GM12878 (cell line): ENCODE measurements around the gene AMN1. TPM values are rescaled to one million over a fixed set of nuclear protein-coding genes. Genes with fewer than 3 reads are reported as not detected.

Experiments
- CBX5 ChIP-seq: sonication (generic); IDR thresholded peaks from 2 replicates; pipeline ENCODE4 v1.6.1; 2016; ENCODE audit warnings: low read depth, moderate library complexity, mild to moderate bottlenecking, inconsistent platforms
- E2F8 ChIP-seq: fragments of 450-650 bp; IDR thresholded peaks from 2 replicates; pipeline ENCODE4 v1.6.1; 2018; ENCODE audit warnings: mild to moderate bottlenecking, low read depth, moderate library complexity; ENCODE audit not compliant: partially characterized antibody
- ESRRA ChIP-seq: IDR thresholded peaks from 2 replicates; pipeline ENCODE4 v1.6.1; 2012; ENCODE audit warnings: mild to moderate bottlenecking, low read length, improper control_type of control experiment
- FOS ChIP-seq: IDR thresholded peaks from 3 replicates; pipeline ENCODE4 v1.6.1; 2011; ENCODE audit warnings: borderline replicate concordance; ENCODE audit not compliant: insufficient read length; ENCODE audit errors: extremely low read depth
- FOXM1 ChIP-seq: IDR thresholded peaks from 2 replicates; pipeline ENCODE4 v1.6.1; 2012; ENCODE audit warnings: low read depth, mild to moderate bottlenecking, inconsistent platforms, low read length, moderate library complexity
- IKZF1 ChIP-seq: fragments of 450-650 bp; conservative IDR thresholded peaks from 2 replicates; pipeline ENCODE4 v1.6.1; 2017; ENCODE audit warnings: antibody characterized with exemption, mild to moderate bottlenecking
- MXI1 ChIP-seq: fragments of 150-350 bp; IDR thresholded peaks from 2 replicates; pipeline ENCODE4 v1.6.1; 2011; ENCODE audit warnings: low read depth, mild to moderate bottlenecking, inconsistent platforms, low read length, improper control_type of control experiment
- NFXL1 ChIP-seq: fragments of 450-650 bp; IDR thresholded peaks from 2 replicates; pipeline ENCODE4 v1.6.1; 2017; ENCODE audit warnings: antibody characterized with exemption, mild to moderate bottlenecking, borderline replicate concordance
- NFYB ChIP-seq: IDR thresholded peaks from 2 replicates; pipeline ENCODE4 v1.6.1; 2011; ENCODE audit warnings: low read depth, mild to moderate bottlenecking, low read length, improper control_type of control experiment, moderate library complexity; ENCODE audit not compliant: insufficient read depth
- NR2C2 ChIP-seq: IDR thresholded peaks from 2 replicates; pipeline ENCODE4 v1.6.1; 2011; ENCODE audit warnings: borderline replicate concordance, low read depth; ENCODE audit not compliant: control insufficient read depth, insufficient read length
- NR2F1 ChIP-seq: fragments of 450-650 bp; conservative IDR thresholded peaks from 2 replicates; pipeline ENCODE4 v1.6.1; 2017; ENCODE audit warnings: mild to moderate bottlenecking
- PAX5 ChIP-seq: IDR thresholded peaks from 2 replicates; pipeline ENCODE4 v1.6.1; 2011; ENCODE audit warnings: low read depth, low read length, borderline replicate concordance
- PML ChIP-seq: IDR thresholded peaks from 2 replicates; pipeline ENCODE4 v1.6.1; 2012; ENCODE audit warnings: low read length, inconsistent platforms
- RBBP5 ChIP-seq: fragments of 200-600 bp; sonication (generic); conservative IDR thresholded peaks from 2 replicates; pipeline ENCODE4 v1.6.1; 2016
- RUNX3 ChIP-seq: IDR thresholded peaks from 2 replicates; pipeline ENCODE4 v1.6.1; 2012; ENCODE audit warnings: low read length, inconsistent platforms
- SREBF2 ChIP-seq: IDR thresholded peaks from 2 replicates; pipeline ENCODE4 v1.6.1; 2012; ENCODE audit warnings: mild to moderate bottlenecking, low read length
- YBX1 ChIP-seq: fragments of 450-650 bp; IDR thresholded peaks from 2 replicates; pipeline ENCODE4 v1.6.1; 2016; ENCODE audit warnings: antibody characterized with exemption
- YY1 ChIP-seq: IDR thresholded peaks from 2 replicates; pipeline ENCODE4 v1.6.1; 2011; ENCODE audit warnings: low read depth, mild to moderate bottlenecking, low read length
- ZNF24 ChIP-seq: fragments of 450-650 bp; IDR thresholded peaks from 2 replicates; pipeline ENCODE4 v1.6.1; 2017; ENCODE audit warnings: antibody characterized with exemption, mild to moderate bottlenecking
- ZNF622 ChIP-seq: fragments of 450-650 bp; IDR thresholded peaks from 2 replicates; pipeline ENCODE4 v1.6.1; 2017; ENCODE audit warnings: mild to moderate bottlenecking, inconsistent platforms
- polyA plus RNA-seq, 11 experiments: library from polyadenylated mRNA; depleted of rRNA in 4 of 11; unstranded in 6 of 11; stranded (reverse) in 5 of 11; fragments of >200 nt; fragmentation: Nextera tagmentation in 4 of 11; fragmentation: Illumina TruSeq in 1 of 11; extraction: Ambion mirVana in 4 of 11; extraction: Trizol in 1 of 11; gene quantifications; 1 replicate in 1 of 11; 2 replicates in 10 of 11; pipeline versions ENCODE4 v1.2.1 to v1.2.3, GENCODE V29; 2011 to 2016; ENCODE audit warnings: inconsistent platforms in 2 of 11, missing spikeins in 2 of 11, low read depth in 1 of 11
- total RNA-seq, 4 experiments: library from RNA; depleted of rRNA in 3 of 4; stranded (reverse); fragments of >200 nt in 3 of 4; fragmentation: Illumina TruSeq in 1 of 4; extraction: Trizol in 1 of 4; gene quantifications; 2 replicates each; pipeline versions ENCODE4 v1.2.1 to v1.2.3, GENCODE V29; 2013 to 2021
- TF ChIP-seq, protein P1 (sequence below): fragments of 450-650 bp; formaldehyde crosslinking; IDR thresholded peaks from 2 replicates; pipeline ENCODE4 v1.4.0; 2020; ENCODE audit warnings: mild to moderate bottlenecking, moderate library complexity
- TF ChIP-seq, protein P2 (sequence below): fragments of 450-650 bp; IDR thresholded peaks from 2 replicates; pipeline ENCODE4 v1.6.1; 2018; ENCODE audit warnings: borderline replicate concordance, mild to moderate bottlenecking; ENCODE audit not compliant: partially characterized antibody

AMN1 gene
- total and polyA plus RNA-seq, 10 of the 15 experiments (the other 5 are each of a cell fraction or from before 2014, with no cell fraction given), result 5.4 to 19.3 (median 9.3) TPM

DNA sequence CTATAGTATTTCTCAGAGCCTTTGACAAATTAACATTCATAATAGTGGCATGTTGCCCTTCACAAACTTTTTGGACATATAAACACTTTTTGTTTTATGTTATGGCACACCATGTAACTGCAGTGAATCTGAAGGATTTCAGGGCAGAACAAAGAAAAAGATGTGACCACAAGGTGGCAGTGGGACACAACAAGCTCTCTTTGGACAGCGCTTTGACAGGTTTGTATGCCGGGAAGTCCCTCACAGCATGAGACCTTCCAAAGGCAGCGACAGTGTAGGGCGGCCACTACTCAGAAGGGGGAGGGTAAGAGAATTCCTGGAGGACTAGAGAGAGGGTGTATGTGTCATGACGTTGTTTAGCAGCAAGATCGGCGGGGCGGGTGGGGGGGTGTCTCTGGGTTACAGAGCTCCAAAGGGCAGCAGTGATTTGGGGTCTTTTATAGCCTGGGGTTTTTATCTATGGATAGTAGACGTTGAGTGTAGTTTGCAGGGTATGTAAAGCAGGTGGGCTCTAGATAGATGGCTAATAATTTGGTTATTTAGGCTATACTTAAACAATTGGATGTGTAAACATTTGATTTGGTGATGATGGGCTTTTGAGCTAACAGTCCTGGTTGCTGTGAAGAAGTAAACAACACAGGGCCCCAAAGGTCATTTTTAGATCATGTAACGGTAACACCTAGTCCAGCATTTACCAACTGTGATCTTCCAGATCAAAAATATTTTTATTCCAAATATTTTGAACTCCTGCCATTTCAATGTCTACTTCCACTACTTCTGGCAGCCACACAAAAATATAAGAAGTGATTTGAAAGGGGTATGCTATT lies 46.5 kb downstream of the AMN1 start (continued):
- TF ChIP-seq PML (no peak), YBX1 (no peak), PAX5 (peak; percentile 32; the same call in 1 of the 2 replicates), NFXL1 (no peak), FOXM1 (peak; percentile 64; the same call in 1 of the 2 replicates), NR2F1 (no peak), FOS (no peak), CBX5 (peak; percentile 100), ZNF24 (peak; percentile 31; the same call in 1 of the 2 replicates), NFYB (no peak), NR2C2 (no peak), IKZF1 (peak; percentile 27; the same call in 1 of the 2 replicates), MXI1 (0 out of 2 replicates have a peak, but pooled peaks have one; percentile 32), RBBP5 (no peak), SREBF2 (no peak), ZNF622 (no peak), E2F8 (no peak), ESRRA (no peak), RUNX3 (peak; percentile 60), YY1 (peak; percentile 85)
- TF ChIP-seq, protein P1, sequence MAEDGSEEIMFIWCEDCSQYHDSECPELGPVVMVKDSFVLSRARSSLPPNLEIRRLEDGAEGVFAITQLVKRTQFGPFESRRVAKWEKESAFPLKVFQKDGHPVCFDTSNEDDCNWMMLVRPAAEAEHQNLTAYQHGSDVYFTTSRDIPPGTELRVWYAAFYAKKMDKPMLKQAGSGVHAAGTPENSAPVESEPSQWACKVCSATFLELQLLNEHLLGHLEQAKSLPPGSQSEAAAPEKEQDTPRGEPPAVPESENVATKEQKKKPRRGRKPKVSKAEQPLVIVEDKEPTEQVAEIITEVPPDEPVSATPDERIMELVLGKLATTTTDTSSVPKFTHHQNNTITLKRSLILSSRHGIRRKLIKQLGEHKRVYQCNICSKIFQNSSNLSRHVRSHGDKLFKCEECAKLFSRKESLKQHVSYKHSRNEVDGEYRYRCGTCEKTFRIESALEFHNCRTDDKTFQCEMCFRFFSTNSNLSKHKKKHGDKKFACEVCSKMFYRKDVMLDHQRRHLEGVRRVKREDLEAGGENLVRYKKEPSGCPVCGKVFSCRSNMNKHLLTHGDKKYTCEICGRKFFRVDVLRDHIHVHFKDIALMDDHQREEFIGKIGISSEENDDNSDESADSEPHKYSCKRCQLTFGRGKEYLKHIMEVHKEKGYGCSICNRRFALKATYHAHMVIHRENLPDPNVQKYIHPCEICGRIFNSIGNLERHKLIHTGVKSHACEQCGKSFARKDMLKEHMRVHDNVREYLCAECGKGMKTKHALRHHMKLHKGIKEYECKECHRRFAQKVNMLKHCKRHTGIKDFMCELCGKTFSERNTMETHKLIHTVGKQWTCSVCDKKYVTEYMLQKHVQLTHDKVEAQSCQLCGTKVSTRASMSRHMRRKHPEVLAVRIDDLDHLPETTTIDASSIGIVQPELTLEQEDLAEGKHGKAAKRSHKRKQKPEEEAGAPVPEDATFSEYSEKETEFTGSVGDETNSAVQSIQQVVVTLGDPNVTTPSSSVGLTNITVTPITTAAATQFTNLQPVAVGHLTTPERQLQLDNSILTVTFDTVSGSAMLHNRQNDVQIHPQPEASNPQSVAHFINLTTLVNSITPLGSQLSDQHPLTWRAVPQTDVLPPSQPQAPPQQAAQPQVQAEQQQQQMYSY (CRISPR knock-in tag), result no peak
- TF ChIP-seq, protein P2, sequence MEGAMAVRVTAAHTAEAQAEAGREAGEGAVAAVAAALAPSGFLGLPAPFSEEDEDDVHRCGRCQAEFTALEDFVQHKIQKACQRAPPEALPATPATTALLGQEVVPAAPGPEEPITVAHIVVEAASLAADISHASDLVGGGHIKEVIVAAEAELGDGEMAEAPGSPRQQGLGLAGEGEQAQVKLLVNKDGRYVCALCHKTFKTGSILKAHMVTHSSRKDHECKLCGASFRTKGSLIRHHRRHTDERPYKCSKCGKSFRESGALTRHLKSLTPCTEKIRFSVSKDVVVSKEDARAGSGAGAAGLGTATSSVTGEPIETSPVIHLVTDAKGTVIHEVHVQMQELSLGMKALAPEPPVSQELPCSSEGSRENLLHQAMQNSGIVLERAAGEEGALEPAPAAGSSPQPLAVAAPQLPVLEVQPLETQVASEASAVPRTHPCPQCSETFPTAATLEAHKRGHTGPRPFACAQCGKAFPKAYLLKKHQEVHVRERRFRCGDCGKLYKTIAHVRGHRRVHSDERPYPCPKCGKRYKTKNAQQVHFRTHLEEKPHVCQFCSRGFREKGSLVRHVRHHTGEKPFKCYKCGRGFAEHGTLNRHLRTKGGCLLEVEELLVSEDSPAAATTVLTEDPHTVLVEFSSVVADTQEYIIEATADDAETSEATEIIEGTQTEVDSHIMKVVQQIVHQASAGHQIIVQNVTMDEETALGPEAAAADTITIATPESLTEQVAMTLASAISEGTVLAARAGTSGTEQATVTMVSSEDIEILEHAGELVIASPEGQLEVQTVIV, result no peak
